T-helper 2 cell treated with Interferon-gamma antibody and Interleukin-4, amounts not matched to agents 5 μg/mL and 100 μg/mL, for 36 hours (primary cell): ENCODE data around the gene KCP.

Experiments used
- DNase-seq: peaks from one replicate; pipeline ENCODE4 v3.0.0; 2021; ENCODE audit warnings: low spot score
- H3K27ac Mint-ChIP-seq: one replicate; pipeline ENCODE4 v1.8.0; 2021; ENCODE audit warnings: mild to moderate bottlenecking, mixed read lengths
- H3K27me3 Mint-ChIP-seq: one replicate; pipeline ENCODE4 v1.8.0; 2021; ENCODE audit warnings: low read depth, mixed read lengths
- H3K36me3 Mint-ChIP-seq: one replicate; pipeline ENCODE4 v1.8.0; 2021; ENCODE audit warnings: low read depth, mixed read lengths
- H3K4me1 Mint-ChIP-seq: one replicate; pipeline ENCODE4 v1.8.0; 2021; ENCODE audit warnings: low read depth, mixed read lengths
- H3K4me3 Mint-ChIP-seq: one replicate; pipeline ENCODE4 v1.8.0; 2022; ENCODE audit warnings: mild to moderate bottlenecking, moderate library complexity, mixed read lengths
- H3K9me3 Mint-ChIP-seq: one replicate; pipeline ENCODE4 v1.8.0; 2021; ENCODE audit warnings: mixed read lengths

KCP gene

DNA sequence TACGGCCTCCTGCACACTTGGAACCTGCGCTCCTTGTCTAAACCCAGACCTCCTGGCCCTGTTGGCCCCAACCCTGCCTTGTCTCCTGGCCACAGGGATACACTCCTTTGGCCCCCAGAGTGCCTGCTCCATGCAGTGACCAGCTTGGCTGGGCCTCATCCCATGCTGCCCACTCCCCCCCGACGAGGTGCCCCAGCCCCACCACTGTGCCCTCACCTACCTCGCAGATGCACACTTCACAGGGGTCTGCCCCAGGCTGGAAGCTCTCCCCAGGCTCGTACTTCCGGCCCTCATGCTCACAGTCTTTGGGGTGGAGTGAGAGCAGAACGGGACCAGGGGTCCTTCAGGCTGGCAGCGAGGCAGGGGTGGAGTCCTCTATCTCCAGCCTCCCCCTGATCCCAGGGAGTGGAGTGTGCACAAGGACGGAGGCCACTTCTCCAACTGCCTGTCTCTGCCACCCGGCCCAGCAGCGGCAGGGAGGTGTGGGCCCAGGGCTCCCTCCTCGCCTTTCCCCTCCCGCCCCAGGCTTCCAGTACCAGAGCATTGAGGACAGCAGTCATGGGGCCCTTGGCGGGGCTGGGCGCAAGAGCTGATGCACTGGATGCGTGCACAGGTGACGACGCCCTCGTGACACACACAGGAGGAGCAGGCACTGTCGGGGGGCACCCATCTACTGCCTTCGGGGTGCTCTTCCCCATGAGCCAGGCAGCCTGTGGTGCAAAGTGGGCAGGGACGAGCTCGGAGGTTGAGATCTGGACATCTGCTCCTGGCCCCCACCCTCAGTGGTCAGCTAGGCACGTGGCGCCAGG is 25.7 kb downstream of the KCP start:
- Mint-ChIP-seq H3K36me3 (no peaks in the 10 kb centered on the region), H3K27ac (no peak overlapping the region), H3K9me3 (no peaks in the 10 kb centered on the region), H3K4me1 (peaks cover 2% of the 10 kb centered on the region), H3K4me3 (no peak overlapping the region), H3K27me3 (peaks cover 5% of the 10 kb centered on the region)
- DNase-seq, result no peak

GRCh38 chr7:128883622-128884448 is 26.7 kb downstream of the KCP start:
- Mint-ChIP-seq H3K4me3 (no peak overlapping the region), H3K27me3 (peaks cover under 1% of the 10 kb centered on the region), H3K36me3 (no peaks in the 10 kb centered on the region), H3K4me1 (peaks cover 2% of the 10 kb centered on the region), H3K27ac (no peak overlapping the region), H3K9me3 (no peaks in the 10 kb centered on the region)
- DNase-seq, result peak; percentile 71

- no peak overlapping the region for H3K27ac Mint-ChIP-seq
- no peaks in the 10 kb centered on the region for H3K36me3 Mint-ChIP-seq
- no peaks in the 10 kb centered on the region for H3K9me3 Mint-ChIP-seq
- no peaks in the 10 kb centered on the region for H3K27me3 Mint-ChIP-seq
- H3K4me1 Mint-ChIP-seq, result peaks cover 3% of the 10 kb centered on the region
- no peak overlapping the region for H3K4me3 Mint-ChIP-seq
- no peak for DNase-seq
Observed at GRCh38 chr7:128882134-128882533, 28.4 kb downstream of the KCP start.

DNA sequence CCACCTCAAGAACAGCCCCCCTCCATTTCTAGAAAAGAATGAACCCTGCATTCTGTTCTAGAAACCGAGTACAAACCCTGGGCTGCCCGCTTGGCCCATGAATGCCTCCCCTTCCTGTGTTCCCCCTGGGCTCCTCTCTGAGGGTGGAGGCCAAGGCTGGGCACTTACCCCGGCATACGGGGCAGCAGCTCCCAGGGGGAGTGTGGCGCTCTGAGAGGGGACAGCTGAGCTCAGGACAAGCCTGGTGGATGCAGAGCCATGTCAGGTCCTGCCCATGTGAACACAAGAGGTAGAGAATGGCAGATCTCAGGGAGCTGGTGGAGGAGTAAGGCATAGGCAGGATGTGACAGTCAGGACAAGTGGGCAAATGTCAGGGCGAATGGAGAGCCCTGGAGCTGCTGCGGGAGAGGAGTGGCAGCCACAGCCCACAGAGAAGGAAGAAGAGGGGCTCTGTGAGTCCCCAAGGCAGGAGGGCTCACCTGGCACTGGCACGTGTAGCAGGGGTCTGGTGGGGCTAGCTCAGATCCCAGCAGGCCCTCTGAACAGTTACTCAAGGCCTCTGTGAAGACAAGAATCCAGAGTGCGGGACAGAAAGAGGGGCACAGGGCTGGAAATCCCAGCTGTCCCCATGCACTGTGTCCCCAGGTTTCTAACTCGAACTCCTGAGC is 28.9 kb downstream of the KCP start:
- no peaks in the 10 kb centered on the region for H3K27me3 Mint-ChIP-seq
- H3K9me3 Mint-ChIP-seq, result no peaks in the 10 kb centered on the region
- H3K27ac Mint-ChIP-seq, result no peak overlapping the region
- no peak overlapping the region for H3K4me3 Mint-ChIP-seq
- H3K4me1 Mint-ChIP-seq, result peaks cover 3% of the 10 kb centered on the region
- DNase-seq, result no peak
- no peaks in the 10 kb centered on the region for H3K36me3 Mint-ChIP-seq

DNA sequence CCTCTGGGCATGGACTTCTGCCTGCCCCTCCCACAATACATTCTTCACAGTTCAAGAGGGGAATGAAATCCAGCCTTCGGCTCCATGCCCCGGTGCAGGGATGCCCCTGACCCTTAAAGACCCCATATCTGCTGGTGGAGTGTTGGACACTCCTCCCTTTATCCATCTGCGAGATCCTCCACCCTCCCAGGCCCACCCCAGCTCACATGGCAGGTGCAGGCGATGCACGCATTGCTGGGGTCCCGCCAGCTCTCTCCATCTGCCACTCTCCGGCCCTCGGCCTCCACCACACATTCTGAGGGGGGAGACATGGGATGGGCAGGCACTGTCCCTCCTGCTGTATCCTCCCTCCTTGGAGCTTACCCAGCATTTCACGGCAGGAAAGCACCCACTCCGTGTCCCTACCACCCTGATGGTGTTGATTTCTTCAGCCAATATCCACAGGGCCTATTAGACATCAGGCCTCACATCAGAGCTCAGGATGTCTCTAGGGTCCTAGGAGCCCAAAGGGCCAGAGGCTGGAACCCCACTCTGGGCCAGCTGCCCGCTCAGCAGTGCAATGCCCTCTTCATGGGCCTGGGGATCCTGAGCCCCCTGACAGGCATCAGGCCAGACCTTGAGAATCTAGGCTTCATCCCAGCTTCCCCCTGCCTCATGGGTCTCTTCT is 29.6 kb downstream of the KCP start:
- DNase-seq, result no peak
- H3K27me3 Mint-ChIP-seq, result no peaks in the 10 kb centered on the region
- H3K36me3 Mint-ChIP-seq, result no peaks in the 10 kb centered on the region
- no peak overlapping the region for H3K4me3 Mint-ChIP-seq
- no peak overlapping the region for H3K27ac Mint-ChIP-seq
- peaks cover 3% of the 10 kb centered on the region for H3K4me1 Mint-ChIP-seq
- no peaks in the 10 kb centered on the region for H3K9me3 Mint-ChIP-seq

- no peaks in the 10 kb centered on the region for H3K36me3 Mint-ChIP-seq
- H3K27ac Mint-ChIP-seq, result no peak overlapping the region
- no peaks in the 10 kb centered on the region for H3K9me3 Mint-ChIP-seq
- no peaks in the 10 kb centered on the region for H3K27me3 Mint-ChIP-seq
- H3K4me1 Mint-ChIP-seq, result peaks cover 3% of the 10 kb centered on the region
- no peak overlapping the region for H3K4me3 Mint-ChIP-seq
- DNase-seq, result no peak
Observed at GRCh38 chr7:128879939-128880746, 30.4 kb downstream of the KCP start.

GRCh38 chr7:128879461-128879938 is 31.0 kb downstream of the KCP start:
- no peak for DNase-seq
- no peak overlapping the region for H3K4me3 Mint-ChIP-seq

DNA sequence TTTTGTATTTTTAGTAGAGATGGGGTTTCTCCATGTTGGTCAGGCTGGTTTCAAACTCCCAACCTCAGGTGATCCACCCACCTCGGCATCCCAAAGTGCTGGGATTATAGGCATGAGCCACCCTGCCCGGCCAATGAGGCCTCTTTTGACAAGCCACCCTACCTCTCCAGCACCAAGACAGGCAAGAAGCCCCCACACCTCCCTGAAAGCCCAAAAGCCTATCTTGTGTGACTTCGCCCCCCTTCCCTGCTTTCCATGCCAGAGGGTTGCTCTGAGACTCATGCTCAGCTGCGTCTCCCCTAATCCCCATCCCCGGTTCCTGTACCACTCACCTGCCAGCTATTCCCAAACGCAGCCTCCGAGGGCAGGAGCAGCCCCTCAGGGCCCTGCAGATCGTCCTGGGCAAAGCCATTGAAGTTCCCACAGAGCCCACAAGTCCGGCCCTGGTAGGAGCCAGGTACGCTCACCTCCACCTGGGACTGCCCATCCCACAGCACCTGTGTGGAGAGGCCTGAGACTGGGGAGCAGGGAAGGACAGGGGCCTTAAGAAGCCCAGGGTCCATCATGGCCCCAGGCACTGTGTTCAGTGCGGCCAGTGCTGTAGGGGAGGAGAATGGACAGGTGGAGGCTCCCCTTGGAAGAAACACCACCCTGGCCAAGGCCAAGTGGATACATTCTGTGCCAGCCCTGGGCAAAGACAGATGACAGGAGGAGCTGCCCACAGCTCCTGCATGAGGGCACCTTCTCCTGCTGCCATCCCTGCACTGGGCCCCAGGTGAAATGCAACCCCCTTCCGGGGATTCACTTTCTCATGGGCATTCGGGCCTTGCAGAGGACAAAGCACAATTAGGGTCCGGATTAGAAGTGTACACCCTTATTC is 32.0 kb downstream of the KCP start:
- H3K36me3 Mint-ChIP-seq, result no peaks in the 10 kb centered on the region
- H3K27ac Mint-ChIP-seq, result no peak overlapping the region
- no peaks in the 10 kb centered on the region for H3K27me3 Mint-ChIP-seq
- peaks cover 2% of the 10 kb centered on the region for H3K4me1 Mint-ChIP-seq
- no peak overlapping the region for H3K4me3 Mint-ChIP-seq
- no peaks in the 10 kb centered on the region for H3K9me3 Mint-ChIP-seq
- no peak for DNase-seq

More at GRCh38 chr7:128879461-128879938, 31.0 kb downstream of the KCP start:
- Mint-ChIP-seq H3K36me3 (no peaks in the 10 kb centered on the region), H3K27me3 (no peaks in the 10 kb centered on the region), H3K4me1 (peaks cover 3% of the 10 kb centered on the region), H3K27ac (no peak overlapping the region), H3K9me3 (no peaks in the 10 kb centered on the region)

DNA sequence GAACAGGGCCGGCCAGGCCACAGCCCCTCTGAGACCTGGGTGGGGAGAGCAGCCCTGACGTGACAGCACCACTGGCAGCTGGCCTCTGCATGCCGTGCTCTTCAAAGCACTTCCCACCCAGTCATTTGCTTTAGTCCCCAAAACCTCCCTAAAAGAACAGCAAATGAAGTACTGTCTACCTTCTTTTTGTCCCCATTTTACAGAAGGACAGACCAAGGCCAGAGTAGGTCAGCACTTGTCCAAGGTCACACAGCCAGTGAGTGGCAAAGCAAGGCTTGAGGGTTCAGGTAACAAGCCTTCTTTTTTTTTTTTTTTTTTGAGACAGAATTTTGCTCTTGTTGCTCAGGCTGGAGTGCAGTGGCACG is 32.8 kb downstream of the KCP start:
- Mint-ChIP-seq H3K27me3 (no peaks in the 10 kb centered on the region), H3K9me3 (no peaks in the 10 kb centered on the region), H3K36me3 (no peaks in the 10 kb centered on the region), H3K4me3 (no peak overlapping the region), H3K27ac (no peak overlapping the region), H3K4me1 (peaks cover 2% of the 10 kb centered on the region)
- no peak for DNase-seq

DNA sequence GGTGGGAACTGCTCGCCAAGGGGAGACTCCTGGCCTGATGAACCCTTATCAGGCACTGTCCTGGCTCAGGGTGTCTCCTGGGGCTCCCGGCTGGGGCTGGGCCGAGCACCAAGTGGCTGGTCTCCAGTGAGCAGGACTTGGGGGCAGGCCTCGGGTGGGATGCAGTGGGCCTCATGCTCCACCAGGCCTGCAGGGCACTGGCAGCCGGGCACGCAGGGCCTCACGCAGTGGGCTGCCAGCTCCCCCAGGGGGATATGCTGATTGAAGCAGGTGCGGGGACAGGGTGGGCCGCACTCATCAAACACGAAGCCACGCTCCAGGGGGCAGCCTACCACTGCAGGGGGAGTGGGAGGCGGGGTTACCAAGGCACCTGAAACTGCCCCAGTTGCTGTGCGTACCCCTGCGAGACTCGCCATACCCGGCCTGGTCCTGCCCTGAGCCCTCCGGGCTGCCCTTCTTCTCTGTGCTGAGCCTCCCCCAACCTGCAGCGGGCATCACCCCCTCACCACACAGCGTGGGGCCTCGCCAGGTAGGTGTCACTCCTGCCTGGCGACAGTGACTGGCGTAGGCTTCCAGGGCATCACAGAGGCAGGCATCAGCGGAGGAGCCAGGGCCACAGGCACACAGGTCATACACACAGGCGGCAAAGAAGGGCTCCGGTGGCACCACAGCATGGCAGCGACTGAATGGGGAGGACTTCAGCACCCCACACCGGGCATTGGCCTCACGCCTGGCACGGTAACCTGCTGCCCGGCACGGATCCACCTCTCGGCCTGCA is 33.3 kb downstream of the KCP start:
- Mint-ChIP-seq H3K27ac (no peak overlapping the region), H3K9me3 (no peaks in the 10 kb centered on the region), H3K4me1 (peaks cover 2% of the 10 kb centered on the region), H3K27me3 (peaks cover under 1% of the 10 kb centered on the region), H3K4me3 (no peak overlapping the region), H3K36me3 (no peaks in the 10 kb centered on the region)
- no peak for DNase-seq

DNA sequence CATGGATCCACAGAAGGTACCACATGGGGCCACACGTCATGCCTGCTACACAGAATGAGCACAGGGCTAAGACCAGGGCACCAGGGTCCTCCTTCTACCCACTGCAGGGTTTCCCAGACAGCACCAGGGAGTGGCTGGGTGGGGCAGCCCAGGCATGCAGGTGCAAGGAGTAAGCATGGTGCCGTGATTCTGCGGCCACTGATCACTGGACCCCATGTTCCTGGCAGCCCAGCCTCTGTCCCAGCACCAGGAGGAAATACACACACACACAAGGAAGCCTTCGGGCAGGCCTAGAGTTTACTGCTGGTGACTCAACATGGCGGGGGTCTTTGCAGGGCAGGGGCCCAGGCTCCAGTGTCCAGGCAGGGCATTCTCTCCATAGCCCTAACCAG is 33.9 kb downstream of the KCP start:
- no peak overlapping the region for H3K4me3 Mint-ChIP-seq
- DNase-seq, result no peak
- peaks cover 2% of the 10 kb centered on the region for H3K4me1 Mint-ChIP-seq
- H3K9me3 Mint-ChIP-seq, result no peaks in the 10 kb centered on the region
- peaks cover 6% of the 10 kb centered on the region for H3K27me3 Mint-ChIP-seq
- H3K36me3 Mint-ChIP-seq, result no peaks in the 10 kb centered on the region
- no peak overlapping the region for H3K27ac Mint-ChIP-seq

- no peak for DNase-seq
- H3K4me3 Mint-ChIP-seq, result no peak overlapping the region
- H3K4me1 Mint-ChIP-seq, result peaks cover 2% of the 10 kb centered on the region
- H3K27ac Mint-ChIP-seq, result no peak overlapping the region
- H3K9me3 Mint-ChIP-seq, result no peaks in the 10 kb centered on the region
- H3K27me3 Mint-ChIP-seq, result peaks cover 9% of the 10 kb centered on the region
- H3K36me3 Mint-ChIP-seq, result no peaks in the 10 kb centered on the region
Observed at GRCh38 chr7:128876127-128876526, 34.4 kb downstream of the KCP start.
